K562 (cell line): ENCODE data around the gene CRTC3. TPM values are rescaled to one million over a fixed set of nuclear protein-coding genes. Genes with fewer than 3 reads are reported as not detected.
"Not testable (repeated sequence)": the region's sequence is repeated elsewhere in the genome, so short reads cannot be mapped to it uniquely, and the experiment has no call there.

Source experiments
- ATAC-seq: fragments of 200-7000 bp; cut with Tn5 transposase; 3 replicates; pipeline ENCODE4 v1.9.1; 2020; ENCODE audit warnings: moderate library complexity
- BruUV-seq: library from RNA; stranded (reverse); fragments of 400-500 nt; replicated peaks from 2 replicates; lab custom pipeline; 2021; lab: Mats Ljungman, UMichigan
- CTCF ChIA-PET: fragments of 300-600 bp; formaldehyde crosslinking; extraction: SDS; loops from one replicate; lab custom pipeline; 2021; ENCODE audit warnings: low intra/inter-chr PET ratio; lab: Yijun Ruan, JAX
- POLR2A ChIA-PET: fragments of 300-600, 350-650 bp; sonication (Branson Sonifier 250); formaldehyde crosslinking; extraction: SDS; loops from one replicate; lab custom pipeline; 2021; ENCODE audit warnings: antibody characterized with exemption, inconsistent platforms; lab: Yijun Ruan, JAX
- DNase-seq, 4 experiments: peaks; one replicate each; pipeline versions ENCODE4 v3.0.0 to v3.0.0-alpha.2; 2011 to 2018; ENCODE audit warnings: low spot score in 3 of 4, mixed read lengths in 3 of 4; ENCODE audit errors: extremely low read depth in 1 of 4
- FAIRE-seq: peaks from 2 replicates; lab custom pipeline; 2011; peaks lifted over from hg19 to GRCh38; lab: Jason Lieb, UNC
- H2AFZ ChIP-seq: 2 replicates; pipeline ENCODE4 v1.6.0; 2011; ENCODE audit warnings: low read depth, low read length, control low read depth, inconsistent platforms
- H3K27ac ChIP-seq: fragments of 200-600 bp; 3 replicates; pipeline ENCODE4 v1.8.0; 2011; ENCODE audit warnings: low read depth, mild to moderate bottlenecking, control low read depth, inconsistent platforms, low read length, moderate library complexity, mixed read lengths; ENCODE audit errors: extremely low read depth
- H3K27me3 ChIP-seq, 2 experiments: fragments of 300-600 bp in 1 of 2; 2 replicates in 1 of 2; 3 replicates in 1 of 2; pipeline versions ENCODE4 v1.6.0 to v1.8.0; 2011; ENCODE audit warnings: inconsistent platforms in 2 of 2, low read length in 2 of 2, mild to moderate bottlenecking in 1 of 2, mixed read lengths in 1 of 2, moderate library complexity in 1 of 2; ENCODE audit not compliant: control insufficient read depth in 2 of 2, insufficient read depth in 2 of 2
- H3K36me3 ChIP-seq: fragments of 300-600 bp; 3 replicates; pipeline ENCODE4 v1.8.0; 2011; ENCODE audit warnings: mild to moderate bottlenecking, low read length, inconsistent platforms; ENCODE audit not compliant: control insufficient read depth, insufficient read depth
- H3K4me1 ChIP-seq, 2 experiments: fragments of 200-600 bp in 1 of 2; replicated peaks in 1 of 2; 2 replicates in 1 of 2; 3 replicates in 1 of 2; pipeline versions ENCODE4 v1.5.1 to v1.8.0; 2011; ENCODE audit warnings: inconsistent platforms in 2 of 2, low read length in 2 of 2, mild to moderate bottlenecking in 1 of 2, mixed read lengths in 1 of 2, moderate library complexity in 1 of 2; ENCODE audit not compliant: control insufficient read depth in 2 of 2, insufficient read depth in 2 of 2
- H3K4me2 ChIP-seq: 2 replicates; pipeline ENCODE4 v1.6.1; 2011; ENCODE audit warnings: low read length, control low read depth, inconsistent platforms, mixed read lengths; ENCODE audit not compliant: insufficient read depth
- H3K4me3 ChIP-seq: fragments of 200-600 bp; sonication (generic), shearing (Covaris generic); 2 replicates; pipeline ENCODE4 v1.5.1; 2016; ENCODE audit warnings: control low read depth, inconsistent platforms
- H3K79me2 ChIP-seq: fragments of 200-600 bp; 3 replicates; pipeline ENCODE4 v1.8.0; 2011; ENCODE audit warnings: low read length, inconsistent platforms; ENCODE audit not compliant: control insufficient read depth, insufficient read depth
- H3K9ac ChIP-seq, 2 experiments: 2 replicates each; pipeline versions ENCODE4 v1.6.0 to v1.6.1; 2011; ENCODE audit warnings: low read depth in 2 of 2, low read length in 2 of 2, control low read depth in 1 of 2, inconsistent platforms in 1 of 2, mild to moderate bottlenecking in 1 of 2, mixed read lengths in 1 of 2; ENCODE audit not compliant: insufficient read depth in 1 of 2
- H3K9me1 ChIP-seq: one replicate; pipeline ENCODE4 v1.6.0; 2011; ENCODE audit warnings: inconsistent platforms, mild to moderate bottlenecking, low read length, moderate library complexity; ENCODE audit not compliant: control insufficient read depth, insufficient read depth
- H3K9me3 ChIP-seq: replicated peaks from 2 replicates; pipeline ENCODE4 v1.5.1; 2011; ENCODE audit warnings: low read depth, low read length, inconsistent platforms; ENCODE audit not compliant: control insufficient read depth, insufficient read depth
- H4K20me1 ChIP-seq: replicated peaks from 2 replicates; pipeline ENCODE4 v1.6.1; 2011; ENCODE audit warnings: low read length, inconsistent platforms, mixed read lengths; ENCODE audit not compliant: control insufficient read depth, insufficient read depth
- LEF1 ChIP-seq: fragments of 450-650 bp; IDR thresholded peaks from 2 replicates; pipeline ENCODE4 v1.6.1; 2016; ENCODE audit warnings: mild to moderate bottlenecking
- NELFE ChIP-seq: IDR thresholded peaks from 2 replicates; pipeline ENCODE4 v1.6.1; 2011; ENCODE audit warnings: mild to moderate bottlenecking; ENCODE audit not compliant: insufficient read depth, insufficient read length
- RFX1 ChIP-seq: fragments of 450-650 bp; IDR thresholded peaks from 2 replicates; pipeline ENCODE4 v1.6.1; 2016; ENCODE audit warnings: mild to moderate bottlenecking, moderate library complexity
- ZC3H8 ChIP-seq: fragments of 450-650 bp; IDR thresholded peaks from 2 replicates; pipeline ENCODE4 v1.6.1; 2017
- WGBS: fragments of 100-300 bp; shearing (Covaris generic); methylation state at CpG from one replicate; pipeline ENCODE4 v1.1.6; 2016; ENCODE audit warnings: low coverage, mixed read lengths; ENCODE audit not compliant: insufficient coverage; ENCODE audit errors: missing lambda C conversion rate; 5-methylcytosine and 5-hydroxymethylcytosine counted together
- in situ Hi-C: fragments of 300-500 bp; cut with MboI; formaldehyde crosslinking; loops from 4 replicates; pipeline ENCODE4 v1.15.0; 2018; ENCODE audit warnings: inconsistent platforms, mixed read lengths
- intact Hi-C: fragments of 100-400 bp; cut with micrococcal nuclease; formaldehyde crosslinking; loops from 2 replicates; pipeline ENCODE4 v1.14.2; 2022
- polyA plus RNA-seq, 8 experiments: library from polyadenylated mRNA; depleted of rRNA in 4 of 8; stranded (reverse) in 5 of 8; unstranded in 3 of 8; fragments of >200 nt; fragmentation: Nextera tagmentation in 2 of 8; fragmentation: Illumina TruSeq in 1 of 8; extraction: Ambion mirVana in 2 of 8; extraction: Trizol in 1 of 8; gene quantifications; 2 replicates each; pipeline versions ENCODE4 v1.2.1 to v1.2.3, GENCODE V29; 2011 to 2014; ENCODE audit warnings: inconsistent platforms in 1 of 8, missing spikeins in 1 of 8
- total RNA-seq, 7 experiments: library from RNA; depleted of rRNA in 6 of 7; stranded (reverse); fragments of >200 nt in 6 of 7; fragmentation: Illumina TruSeq in 2 of 7; extraction: Trizol in 2 of 7; gene quantifications; 2 replicates each; pipeline versions ENCODE4 v1.2.1 to v1.2.3, GENCODE V29; 2011 to 2021; ENCODE audit warnings: low replicate concordance in 1 of 7

CRTC3 gene
- total and polyA plus RNA-seq, 9 of the 15 experiments (the other 6 are each of a cell fraction or from before 2014, with no cell fraction given) = 1.2 to 19.0 (median 11.6) TPM

DNA sequence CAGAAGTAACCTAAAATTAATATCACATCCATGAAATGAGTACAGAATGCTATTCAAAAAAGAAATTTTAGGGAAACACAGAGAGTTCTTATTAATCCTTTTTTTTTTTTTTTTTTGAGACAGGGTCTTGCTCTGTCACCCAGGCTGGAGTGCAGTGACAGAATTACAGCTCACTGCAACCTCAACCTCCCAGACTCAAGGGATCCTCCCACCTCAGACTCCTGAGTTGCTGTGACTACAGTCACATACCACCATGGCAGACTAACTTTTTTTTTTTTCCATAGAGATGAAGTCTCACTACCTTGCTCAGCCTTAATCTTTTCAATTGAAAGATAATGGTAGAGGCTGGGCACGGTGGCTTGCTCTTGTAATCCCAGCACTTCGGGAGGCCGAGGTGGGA is 6.3 kb upstream of the CRTC3 start:
- Histone ChIP-seq H3K27me3 (no peaks in the 10 kb centered on the region), H3K4me2 (no peak overlapping the region), H4K20me1 (no peaks in the 10 kb centered on the region), H3K9me3 (no peaks in the 10 kb centered on the region), H3K79me2 (no peaks in the 10 kb centered on the region), H3K36me3 (no peaks in the 10 kb centered on the region), H3K4me3 (no peak overlapping the region), H3K27ac (no peak overlapping the region), H3K9me1 (no peaks in the 10 kb centered on the region), H3K9ac (no peak overlapping the region; a peak in 1 of 4 replicates), H2AFZ (no peak overlapping the region), H3K4me1 (no peaks in the 10 kb centered on the region)
- no TSS peak for BruUV-seq
- no peak for DNase-seq
- TF ChIP-seq ZC3H8 (no peak), LEF1 (no peak), RFX1 (peak; percentile 10; the same call in 1 of the 2 replicates), NELFE (no peak)
- in situ Hi-C loops (no loop called here), intact Hi-C loops (no loop called here)
- ChIA-PET POLR2A (interaction anchor here (1.8 kb wide), 1 partner anchor 16 kb away, joined by 4 read pairs; no protein-coding TSS in a partner anchor), CTCF (no interaction called here)
- 35% methylated on average over 3 of the region's 3 CpGs for WGBS
- ATAC-seq = no peak
- no peak for FAIRE-seq

DNA sequence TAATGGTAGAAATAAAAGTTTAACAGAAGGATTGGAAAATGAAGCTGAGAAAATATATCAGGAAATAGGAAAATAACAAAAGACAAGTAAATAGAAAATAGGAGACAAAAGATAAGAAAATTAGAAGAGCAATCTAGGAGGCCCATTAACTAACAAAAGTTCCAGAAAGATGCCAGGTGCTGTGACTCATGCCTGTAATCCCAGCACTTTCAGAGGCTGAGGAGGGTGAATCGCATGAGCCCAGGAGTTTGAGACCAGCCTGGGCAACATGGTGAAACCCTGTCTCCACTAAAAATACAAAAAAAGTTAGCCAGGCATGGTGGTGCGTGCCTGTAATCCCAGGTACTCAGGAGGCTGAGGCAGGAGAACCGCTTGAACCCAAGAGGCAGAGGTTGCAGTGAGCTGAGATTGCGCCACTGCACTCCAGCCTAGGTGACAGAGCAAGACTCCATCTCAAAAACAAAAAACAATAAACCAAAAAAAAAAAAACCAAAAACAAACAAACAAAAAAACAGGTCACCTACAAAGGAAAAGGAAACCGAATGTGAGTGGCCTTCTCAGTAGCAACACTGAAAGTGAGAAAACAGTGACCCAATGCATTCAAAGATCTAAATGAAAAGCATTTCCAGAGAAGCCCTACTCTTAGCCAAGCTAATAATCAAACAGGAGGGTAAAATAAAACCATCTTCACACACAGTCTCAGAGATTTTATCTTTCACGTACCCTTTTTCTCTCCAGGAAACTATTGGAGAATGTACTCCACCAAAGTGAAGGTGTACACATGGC is 5.5 kb upstream of the CRTC3 start:
- H3K27ac ChIP-seq, FAIRE-seq, H4K20me1 ChIP-seq, in situ Hi-C loops, CTCF ChIA-PET, BruUV-seq, H3K36me3 ChIP-seq, DNase-seq, H3K9ac ChIP-seq, H3K9me3 ChIP-seq, H3K27me3 ChIP-seq, H3K4me3 ChIP-seq, intact Hi-C loops, ATAC-seq, H3K9me1 ChIP-seq, H3K79me2 ChIP-seq, H3K4me1 ChIP-seq, H3K4me2 ChIP-seq: not testable (repeated sequence)
- 46% methylated on average over 6 of the region's 6 CpGs for WGBS
- peak overlapping the region; percentile 29 for H2AFZ ChIP-seq
- POLR2A ChIA-PET = interaction anchor here (0.9 to 1.8 kb wide), 2 partner anchors 16 to 256 kb away, joined by 3 to 4 read pairs; no protein-coding TSS in a partner anchor
